Effector memory CD4-positive, alpha-beta T cell (primary cell): Measurements from ENCODE around the gene PARP15.
A peak's percentile ranks its signal among the peaks of the same experiment; 100 is the strongest.
"Not testable (repeated sequence)": the region's sequence is repeated elsewhere in the genome, so short reads cannot be mapped to it uniquely, and the experiment has no call there.

Experiments used
- DNase-seq, 3 donors: peaks; one replicate each; pipeline ENCODE4 v3.0.0-alpha.2; 2020
- H3K27ac ChIP-seq: 2 replicates; pipeline ENCODE4 v1.7.0; 2013; ENCODE audit warnings: mild to moderate bottlenecking, low read length, moderate library complexity; ENCODE audit not compliant: insufficient read depth, poor library complexity, severe bottlenecking
- H3K27me3 ChIP-seq: replicated peaks from 2 replicates; pipeline ENCODE4 v1.7.0; 2013; ENCODE audit warnings: mild to moderate bottlenecking, low read length; ENCODE audit not compliant: insufficient read depth, control insufficient read depth, poor library complexity, severe bottlenecking
- H3K36me3 ChIP-seq: 2 replicates; pipeline ENCODE4 v1.7.0; 2013; ENCODE audit warnings: mild to moderate bottlenecking, low read length, moderate library complexity; ENCODE audit not compliant: control insufficient read depth, insufficient read depth
- H3K4me1 ChIP-seq: 2 replicates; pipeline ENCODE4 v1.7.0; 2013; ENCODE audit warnings: low read length, mild to moderate bottlenecking; ENCODE audit not compliant: control insufficient read depth, insufficient read depth, poor library complexity, severe bottlenecking
- H3K4me3 ChIP-seq: 2 replicates; pipeline ENCODE4 v1.7.0; 2013; ENCODE audit warnings: low read length, low read depth, mild to moderate bottlenecking; ENCODE audit not compliant: insufficient read depth, poor library complexity, severe bottlenecking
- H3K9me3 ChIP-seq: 2 replicates; pipeline ENCODE4 v1.7.0; 2013; ENCODE audit warnings: mild to moderate bottlenecking, low read length, moderate library complexity; ENCODE audit not compliant: control insufficient read depth

The PARP15 gene

DNA sequence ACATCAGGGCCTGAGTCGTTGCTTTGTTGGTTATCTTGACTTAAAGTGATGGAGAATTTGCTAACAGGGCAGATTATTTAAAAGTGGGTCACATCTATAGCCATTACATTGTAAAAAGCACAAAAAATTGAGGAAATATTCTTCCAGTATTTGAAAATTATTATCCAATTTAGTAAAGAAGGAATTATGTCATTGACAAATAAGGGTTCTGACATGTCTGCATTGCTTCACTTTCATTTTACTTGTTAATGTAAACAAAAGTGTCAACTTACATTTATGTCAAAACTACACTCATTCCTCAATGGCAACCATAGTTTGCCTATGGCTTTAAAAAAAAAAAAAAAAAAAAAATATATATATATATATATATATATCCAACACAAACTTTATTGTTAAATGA is 99.8 kb downstream of the PARP15 start:
- peaks cover 15% of the 10 kb centered on the region for H3K4me1 ChIP-seq
- H3K4me3 ChIP-seq, result no peak overlapping the region
- no peaks in the 10 kb centered on the region for H3K27me3 ChIP-seq
- DNase-seq, result no peak
- no peaks in the 10 kb centered on the region for H3K36me3 ChIP-seq
- H3K9me3 ChIP-seq, result no peaks in the 10 kb centered on the region
- no peak overlapping the region for H3K27ac ChIP-seq

DNA sequence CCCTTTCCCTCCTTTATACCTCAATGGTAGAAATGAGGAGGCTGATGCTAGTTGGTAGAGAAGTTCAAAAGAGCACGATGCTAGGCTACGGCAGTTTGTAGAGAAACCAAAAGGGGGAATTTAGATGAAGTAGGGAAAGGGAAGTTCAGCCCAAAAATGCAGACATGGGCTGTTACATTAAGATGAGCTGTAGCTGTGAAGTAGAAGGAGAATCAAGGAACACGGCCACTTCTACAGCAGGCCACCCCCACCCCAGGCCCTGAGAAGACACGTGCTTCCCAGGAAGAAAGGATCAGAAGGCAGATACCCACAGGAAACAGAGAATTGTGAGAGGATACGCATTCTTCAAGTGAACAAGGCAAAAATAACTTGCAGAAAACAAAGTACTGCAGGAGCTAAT is 101.1 kb downstream of the PARP15 start:
- Histone ChIP-seq H3K4me3 (no peak overlapping the region), H3K27me3 (no peaks in the 10 kb centered on the region), H3K27ac (no peak overlapping the region), H3K9me3 (no peaks in the 10 kb centered on the region), H3K4me1 (peaks cover 22% of the 10 kb centered on the region), H3K36me3 (no peaks in the 10 kb centered on the region)
- DNase-seq, result no peak

DNA sequence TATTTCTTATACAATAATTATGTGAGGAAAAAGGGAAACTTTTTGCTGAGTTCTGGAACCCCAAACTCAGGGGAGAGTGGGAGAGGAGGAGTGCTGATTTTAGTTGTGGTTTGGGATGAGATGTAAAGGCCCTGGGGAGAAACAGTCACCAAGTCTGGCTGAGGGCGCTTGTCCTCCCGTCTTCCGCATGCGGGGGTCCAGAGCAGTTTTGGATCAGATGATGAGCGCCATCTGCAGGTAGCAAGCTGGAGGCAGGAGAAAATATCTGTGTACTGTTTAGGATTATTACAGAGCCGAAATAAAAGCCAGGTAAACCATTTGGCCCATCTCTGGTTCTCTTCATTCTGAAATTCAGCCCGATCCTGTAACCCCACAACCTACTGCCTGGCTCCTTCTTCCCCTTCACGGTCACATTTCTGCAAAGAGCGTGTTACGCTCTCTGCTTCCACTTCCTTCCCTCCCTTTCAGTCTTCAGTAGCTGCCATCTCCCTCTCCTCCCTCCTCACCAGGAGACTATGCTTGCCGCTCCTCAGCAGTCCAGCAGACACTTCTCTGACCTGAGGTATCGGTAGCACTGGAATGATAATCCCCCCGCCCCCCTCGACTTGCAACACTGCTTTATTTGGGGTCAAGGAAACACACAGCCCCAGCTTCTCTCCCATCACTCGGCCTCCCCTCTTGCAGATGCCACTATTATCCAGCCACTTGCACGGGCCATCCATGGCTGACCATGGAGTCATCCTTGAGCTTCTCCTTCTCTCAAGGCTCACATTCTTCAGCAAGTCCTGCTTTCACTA is 101.8 kb downstream of the PARP15 start:
- Histone ChIP-seq H3K36me3 (no peaks in the 10 kb centered on the region), H3K27me3 (no peaks in the 10 kb centered on the region), H3K27ac (peak overlapping the region; percentile 95), H3K4me3 (peak overlapping the region; percentile 96), H3K9me3 (no peaks in the 10 kb centered on the region), H3K4me1 (peaks cover 25% of the 10 kb centered on the region)
- DNase-seq, result peak; percentile 63 to 74 (median 63)

DNA sequence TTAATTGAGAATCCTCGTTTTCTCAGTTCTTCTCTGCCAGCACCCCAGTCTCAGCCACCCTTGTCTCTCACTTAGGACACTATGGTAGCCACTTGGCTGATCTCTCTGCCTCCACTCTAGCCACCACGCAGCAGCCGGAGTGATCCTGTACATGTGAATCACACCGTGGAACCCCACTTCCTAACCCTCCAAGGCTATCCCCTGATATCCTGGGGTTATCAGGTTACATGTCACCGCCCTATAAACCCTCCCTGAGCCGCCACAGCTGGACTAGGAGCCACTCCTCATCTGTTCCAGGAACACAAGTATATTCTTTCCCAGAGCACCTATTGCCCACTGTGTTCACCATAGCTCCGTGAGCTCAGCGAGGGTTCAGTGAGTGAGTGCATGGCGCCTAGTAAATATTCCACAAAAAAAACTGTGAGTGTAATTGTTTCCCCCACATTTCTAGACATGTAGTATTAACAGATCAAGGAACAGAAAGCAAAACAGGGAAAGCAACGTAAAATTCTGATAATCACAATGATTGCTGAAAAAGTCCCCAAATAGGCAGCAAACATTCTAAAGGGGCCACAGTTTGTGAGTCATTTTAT is 102.5 kb downstream of the PARP15 start:
- Histone ChIP-seq H3K27me3 (no peaks in the 10 kb centered on the region), H3K36me3 (no peaks in the 10 kb centered on the region), H3K4me1 (peaks cover 25% of the 10 kb centered on the region), H3K27ac (peak overlapping the region; percentile 95), H3K9me3 (no peaks in the 10 kb centered on the region), H3K4me3 (peak overlapping the region; percentile 96)
- DNase-seq, result no peak

DNA sequence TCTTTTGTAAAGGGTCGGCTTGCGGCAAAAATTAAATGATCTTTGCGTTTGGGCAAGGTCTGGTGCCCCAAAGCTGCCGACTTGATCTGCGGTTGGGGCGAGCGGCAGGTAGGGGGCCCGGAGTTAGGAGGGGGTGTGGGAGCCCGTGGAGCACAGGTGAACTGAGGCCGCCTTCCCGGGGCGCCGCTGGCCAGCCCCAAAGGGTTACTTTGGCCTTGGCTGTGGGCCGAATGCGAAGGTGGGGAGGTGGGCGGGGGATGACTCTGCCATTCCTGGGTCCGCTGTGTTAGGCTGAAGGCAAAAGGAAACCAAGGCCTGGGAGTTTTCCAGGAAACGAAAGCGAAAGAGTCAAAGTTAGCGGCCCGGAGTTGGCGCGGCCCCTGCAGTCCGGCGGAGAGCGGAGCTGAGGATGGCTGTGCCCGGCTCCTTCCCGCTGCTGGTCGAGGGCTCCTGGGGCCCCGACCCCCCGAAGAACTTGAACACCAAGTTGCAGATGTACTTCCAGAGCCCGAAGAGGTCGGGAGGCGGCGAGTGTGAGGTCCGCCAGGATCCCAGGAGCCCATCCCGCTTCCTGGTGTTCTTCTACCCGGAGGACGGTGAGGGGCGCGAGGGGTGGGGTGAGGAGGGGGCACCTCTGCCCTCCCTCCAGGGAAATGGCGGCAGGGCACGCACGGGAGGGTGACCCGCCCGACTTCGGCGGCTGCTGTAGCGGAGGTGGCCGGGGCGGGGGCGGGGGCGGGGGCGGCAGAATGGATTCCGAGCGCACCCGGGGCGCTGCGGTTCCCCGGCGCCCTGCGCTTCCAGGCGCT is 103.2 kb downstream of the PARP15 start, which contains the start of gene PARP14:
PARP14 (plus strand) TSS at position 365 of the 809 bp plus-strand sequence; CDS start at position 410, 45 bp downstream.
- Histone ChIP-seq H3K4me1 (peaks cover 25% of the 10 kb centered on the region), H3K4me3 (peak within 1 kb of the TSS; percentile 96), H3K27me3 (no peaks in the 10 kb centered on the region), H3K27ac (peak within 1 kb of the TSS; percentile 95), H3K9me3 (no peaks in the 10 kb centered on the region), H3K36me3 (peaks cover under 1% of the 10 kb centered on the region)
- DNase-seq, result peak; percentile 39 to 63 (median 48)

DNA sequence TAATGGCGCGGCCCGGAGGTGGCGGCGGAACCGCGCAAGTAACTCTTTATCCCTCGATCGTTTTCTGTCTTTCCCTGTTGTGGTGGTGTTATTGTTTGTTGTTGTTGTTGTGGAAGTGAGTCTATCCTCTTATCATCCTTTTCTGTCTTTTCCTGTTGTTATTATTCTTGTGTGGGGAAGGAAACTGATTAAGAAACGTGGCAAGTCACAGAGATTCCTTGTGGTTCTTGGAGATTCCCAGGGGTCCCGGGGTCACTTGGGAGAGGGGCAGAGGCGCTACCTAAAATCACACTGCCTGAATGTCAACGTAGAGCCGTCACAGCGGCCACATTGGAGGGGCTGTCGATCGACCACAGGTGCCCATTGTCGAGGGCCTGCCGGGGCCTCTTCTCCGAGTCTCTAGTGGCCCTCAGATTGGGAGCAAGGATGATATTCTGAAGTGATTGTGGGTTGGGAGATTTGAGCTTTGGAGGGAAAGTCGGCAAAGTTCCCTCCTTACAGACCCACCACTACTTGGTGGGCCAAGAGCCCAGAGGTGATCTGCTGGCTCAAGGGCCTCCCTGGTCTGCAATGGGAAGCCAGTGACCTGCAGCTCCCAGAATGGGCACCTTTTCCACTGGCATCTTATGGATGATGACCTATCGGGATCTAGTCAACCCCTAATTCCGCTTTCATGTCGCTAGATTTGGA is 104.0 kb downstream of the PARP15 start:
- Histone ChIP-seq H3K27me3 (no peaks in the 10 kb centered on the region), H3K4me1 (peaks cover 25% of the 10 kb centered on the region), H3K36me3 (peaks cover 7% of the 10 kb centered on the region), H3K27ac (peak overlapping the region; percentile 95), H3K4me3 (peak overlapping the region; percentile 96), H3K9me3 (no peaks in the 10 kb centered on the region)
- no peak for DNase-seq

DNA sequence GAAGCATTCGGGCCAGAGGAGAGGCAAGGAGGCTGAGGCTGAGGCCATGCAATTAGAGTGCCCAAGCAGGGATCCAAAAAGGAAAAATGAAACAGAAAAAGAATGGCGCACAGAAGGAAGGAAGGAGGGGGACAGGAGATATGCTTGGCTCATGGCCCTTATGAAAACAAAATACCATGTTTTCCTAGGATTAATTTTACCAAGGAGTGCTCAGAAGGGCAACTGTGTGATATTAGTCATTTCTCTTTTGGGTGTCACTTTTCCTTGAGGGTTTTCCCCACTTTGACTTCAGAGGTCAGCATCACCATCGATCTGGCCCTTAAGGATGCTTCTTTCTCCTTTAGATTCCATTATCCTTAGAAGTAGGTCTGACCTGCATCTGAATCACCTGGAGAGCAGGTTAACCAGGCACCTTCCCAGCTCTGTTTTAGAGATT is 104.5 kb downstream of the PARP15 start:
- Histone ChIP-seq H3K27me3 (no peaks in the 10 kb centered on the region), H3K9me3 (no peaks in the 10 kb centered on the region), H3K4me3 (peak overlapping the region; percentile 96), H3K36me3 (peaks cover 7% of the 10 kb centered on the region), H3K27ac (no peak overlapping the region), H3K4me1 (peaks cover 25% of the 10 kb centered on the region)
- no peak for DNase-seq

DNA sequence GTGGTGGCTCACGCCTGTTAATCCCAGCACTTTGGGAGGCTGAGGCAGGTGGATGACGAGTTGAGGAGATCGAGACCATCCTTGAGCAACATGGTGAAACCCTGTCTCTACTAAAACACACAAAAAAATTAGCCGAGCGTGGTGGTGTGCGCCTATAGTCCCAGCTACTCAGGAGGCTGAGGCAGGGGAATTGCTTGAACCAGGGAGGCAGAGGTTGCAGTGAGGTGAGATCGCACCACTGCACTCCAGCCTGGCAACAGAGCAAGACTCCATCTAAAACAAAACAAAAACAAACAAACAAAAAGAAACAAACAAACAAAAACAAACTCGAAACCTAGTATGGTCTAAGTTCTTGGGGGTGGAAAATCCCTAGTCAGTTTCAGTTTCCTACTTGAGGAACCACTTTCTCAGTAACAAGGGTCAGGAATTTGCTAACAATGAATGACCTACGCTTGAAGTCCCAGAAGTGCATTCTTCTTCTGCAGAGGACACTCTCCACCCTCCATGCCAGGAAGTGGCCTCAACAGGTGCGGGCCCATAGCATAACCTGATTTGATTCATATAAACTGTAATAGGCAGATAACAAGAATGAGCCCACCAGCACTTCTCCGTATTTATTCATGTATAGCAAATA is 105.4 kb downstream of the PARP15 start:
- H3K27me3 ChIP-seq, H3K27ac ChIP-seq, H3K4me3 ChIP-seq, H3K9me3 ChIP-seq, DNase-seq, H3K36me3 ChIP-seq: not testable (repeated sequence)
- H3K4me1 ChIP-seq, result peaks cover 25% of the 10 kb centered on the region

DNA sequence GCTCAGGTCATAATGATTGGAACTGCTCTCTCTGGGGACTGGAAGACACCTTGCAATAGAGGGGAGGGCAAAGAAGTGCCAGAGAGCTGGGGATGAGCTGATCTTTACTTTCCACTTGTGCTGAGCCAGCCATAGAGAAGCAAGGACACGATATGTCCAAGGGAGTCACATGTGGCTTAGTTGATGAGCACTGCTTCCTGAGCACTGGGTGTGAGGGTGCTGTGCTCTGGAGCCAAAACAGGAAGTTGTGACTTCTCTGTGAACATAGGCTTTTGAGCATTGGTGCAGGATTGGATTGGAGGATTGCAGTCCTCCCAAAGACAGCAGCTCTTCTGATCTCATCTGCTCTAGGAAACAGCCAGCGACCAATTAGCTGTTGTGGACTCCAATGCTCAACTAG is 109.8 kb downstream of the PARP15 start:
- Histone ChIP-seq H3K4me1 (peaks cover 9% of the 10 kb centered on the region), H3K36me3 (peaks cover 9% of the 10 kb centered on the region), H3K9me3 (no peaks in the 10 kb centered on the region), H3K27me3 (no peaks in the 10 kb centered on the region), H3K4me3 (no peak overlapping the region), H3K27ac (no peak overlapping the region)
- DNase-seq, result no peak
